ENCODE data around the gene VASH2. TPM values are rescaled to one million over a fixed set of nuclear protein-coding genes. Genes with fewer than 3 reads are reported as not detected.
"Not testable (repeated sequence)": the region's sequence is repeated elsewhere in the genome, so short reads cannot be mapped to it uniquely, and the experiment has no call there.

Gene VASH2
- total and polyA plus RNA-seq, 2 donors (not counting 1 experiment from before 2014, with no cell fraction given), result 0.06 TPM; not detected in 1

GRCh38 chr1:212962509-212962908, 12.2 kb downstream of the VASH2 start:
- Histone ChIP-seq H3K79me2 (ENCODE audit: control insufficient read depth, insufficient read depth, low read length) (no peaks in the 10 kb centered on the region), H3K36me3 (replicated peaks in 1 of 2; ENCODE audit: control extremely low read depth in 1 of 2, control insufficient read depth in 1 of 2, extremely low read depth in 1 of 2, insufficient read depth in 2 of 2, low read length in 1 of 2) (peaks cover 0 to 1% of the 10 kb centered on the region in 2 experiments), H3K4me1 (ENCODE audit: control insufficient read depth in 2 of 2, insufficient read depth in 2 of 2, low read length in 2 of 2) (peaks cover 0 to 4% of the 10 kb centered on the region in 2 donors), H2AFZ (ENCODE audit: insufficient read depth, low read depth, low read length, poor library complexity, severe bottlenecking) (no peak overlapping the region), H3K9me3 (ENCODE audit: control extremely low read depth in 1 of 3, control insufficient read depth in 2 of 3, insufficient read depth in 1 of 3, low read length in 2 of 3) (peaks cover 0 to 2% (median 0%) of the 10 kb centered on the region in 3 donors), H3K27ac (ENCODE audit: low read length in 2 of 2) (no peak overlapping the region), H3K4me3 (ENCODE audit: control extremely low read depth in 1 of 5, extremely low read depth in 1 of 5, insufficient read depth in 1 of 5, low read depth in 2 of 5, low read length in 4 of 5) (no peak overlapping the region), H4K20me1 (ENCODE audit: control insufficient read depth, insufficient read depth, low read length, poor library complexity, severe bottlenecking) (no peaks in the 10 kb centered on the region), H3K27me3 (replicated peaks in 1 of 4; ENCODE audit: control extremely low read depth in 1 of 4, control insufficient read depth in 3 of 4, insufficient read depth in 4 of 4, low read length in 3 of 4) (no peaks in the 10 kb centered on the region), H3K4me2 (replicated peaks; ENCODE audit: low read depth, low read length, poor library complexity, severe bottlenecking) (no peak overlapping the region), H3K9ac (ENCODE audit: low read length) (no peak overlapping the region)
- Mint-ChIP-seq H3K27ac (no peak overlapping the region), H3K27me3 (peaks cover 3% of the 10 kb centered on the region), H3K9me3 (ENCODE audit: insufficient read depth) (no peaks in the 10 kb centered on the region), H3K4me3 (no peak overlapping the region), H3K4me1 (peaks cover 2% of the 10 kb centered on the region)
- 95% methylated on average over 2 of the region's 5 CpGs for WGBS (ENCODE audit: insufficient coverage)
- POLR2A ChIA-PET, result no interaction called here
- DNase-seq (no peak), ATAC-seq (ENCODE audit: low read depth) (no peak)
- TF ChIP-seq, protein P1, sequence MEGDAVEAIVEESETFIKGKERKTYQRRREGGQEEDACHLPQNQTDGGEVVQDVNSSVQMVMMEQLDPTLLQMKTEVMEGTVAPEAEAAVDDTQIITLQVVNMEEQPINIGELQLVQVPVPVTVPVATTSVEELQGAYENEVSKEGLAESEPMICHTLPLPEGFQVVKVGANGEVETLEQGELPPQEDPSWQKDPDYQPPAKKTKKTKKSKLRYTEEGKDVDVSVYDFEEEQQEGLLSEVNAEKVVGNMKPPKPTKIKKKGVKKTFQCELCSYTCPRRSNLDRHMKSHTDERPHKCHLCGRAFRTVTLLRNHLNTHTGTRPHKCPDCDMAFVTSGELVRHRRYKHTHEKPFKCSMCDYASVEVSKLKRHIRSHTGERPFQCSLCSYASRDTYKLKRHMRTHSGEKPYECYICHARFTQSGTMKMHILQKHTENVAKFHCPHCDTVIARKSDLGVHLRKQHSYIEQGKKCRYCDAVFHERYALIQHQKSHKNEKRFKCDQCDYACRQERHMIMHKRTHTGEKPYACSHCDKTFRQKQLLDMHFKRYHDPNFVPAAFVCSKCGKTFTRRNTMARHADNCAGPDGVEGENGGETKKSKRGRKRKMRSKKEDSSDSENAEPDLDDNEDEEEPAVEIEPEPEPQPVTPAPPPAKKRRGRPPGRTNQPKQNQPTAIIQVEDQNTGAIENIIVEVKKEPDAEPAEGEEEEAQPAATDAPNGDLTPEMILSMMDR (IDR thresholded peaks at IDR 0.05), result no peak
- TF ChIP-seq EZH2 (IDR thresholded peaks at IDR 0.05; ENCODE audit: borderline replicate concordance, insufficient read depth, low read depth, low read length, poor library complexity, severe bottlenecking), result no peak
- intact Hi-C loops (cut with micrococcal nuclease), result no loop called here
- CTCF ChIA-PET, result no interaction called here

DNA sequence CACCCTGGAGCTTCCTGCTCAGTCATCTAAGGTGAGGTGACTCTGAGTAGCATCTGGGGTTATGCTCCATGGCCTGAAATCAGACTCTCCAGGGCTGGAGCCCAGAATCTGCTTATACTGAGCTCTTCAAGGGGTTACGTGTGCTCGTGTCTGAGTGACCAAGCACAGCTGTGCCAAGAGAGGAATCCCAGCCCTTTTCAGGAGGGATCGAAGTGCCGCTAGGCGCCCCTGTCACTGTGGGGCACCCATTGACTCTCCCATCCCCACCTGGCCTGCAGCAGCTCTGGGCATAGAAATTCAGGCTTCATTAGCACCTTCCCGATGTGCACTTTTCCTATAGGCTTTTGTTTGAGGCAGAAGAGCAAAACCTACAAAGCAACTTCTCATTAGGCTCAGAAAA, 13.8 kb downstream of the VASH2 start:
- H3K9me3 ChIP-seq (ENCODE audit: control extremely low read depth in 1 of 3, control insufficient read depth in 2 of 3, insufficient read depth in 1 of 3, low read length in 2 of 3), result no peaks in the 10 kb centered on the region
- Mint-ChIP-seq H3K27me3 (peaks cover 3% of the 10 kb centered on the region), H3K27ac (no peak overlapping the region), H3K9me3 (ENCODE audit: insufficient read depth) (no peaks in the 10 kb centered on the region), H3K4me3 (no peak overlapping the region), H3K4me1 (peaks cover 2% of the 10 kb centered on the region)
- ChIA-PET CTCF (no interaction called here), POLR2A (no interaction called here)
- TF ChIP-seq, protein P1 (IDR thresholded peaks at IDR 0.05), result no peak
- TF ChIP-seq EZH2 (IDR thresholded peaks at IDR 0.05; ENCODE audit: borderline replicate concordance, insufficient read depth, low read depth, low read length, poor library complexity, severe bottlenecking), result no peak
- H3K36me3 ChIP-seq (replicated peaks in 1 of 2; ENCODE audit: control extremely low read depth in 1 of 2, control insufficient read depth in 1 of 2, extremely low read depth in 1 of 2, insufficient read depth in 2 of 2, low read length in 1 of 2), result peaks cover 0 to 1% of the 10 kb centered on the region in 2 experiments
- no peak overlapping the region for H3K27ac ChIP-seq (ENCODE audit: low read length in 2 of 2)
- no peak for ATAC-seq (ENCODE audit: low read depth)
- intact Hi-C loops (cut with micrococcal nuclease), result no loop called here
- no peaks in the 10 kb centered on the region for H3K27me3 ChIP-seq (replicated peaks in 1 of 4; ENCODE audit: control extremely low read depth in 1 of 4, control insufficient read depth in 3 of 4, insufficient read depth in 4 of 4, low read length in 3 of 4)
- H2AFZ ChIP-seq (ENCODE audit: insufficient read depth, low read depth, low read length, poor library complexity, severe bottlenecking), result no peak overlapping the region
- 94% methylated on average over 6 of the region's 6 CpGs for WGBS (ENCODE audit: insufficient coverage)
- peaks cover 0 to 4% of the 10 kb centered on the region in 2 donors for H3K4me1 ChIP-seq (ENCODE audit: control insufficient read depth in 2 of 2, insufficient read depth in 2 of 2, low read length in 2 of 2)
- no peak overlapping the region for H3K9ac ChIP-seq (ENCODE audit: low read length)
- no peaks in the 10 kb centered on the region for H3K79me2 ChIP-seq (ENCODE audit: control insufficient read depth, insufficient read depth, low read length)
- DNase-seq, result no peak
- H3K4me2 ChIP-seq (replicated peaks; ENCODE audit: low read depth, low read length, poor library complexity, severe bottlenecking), result no peak overlapping the region
- no peak overlapping the region for H3K4me3 ChIP-seq (ENCODE audit: control extremely low read depth in 1 of 5, extremely low read depth in 1 of 5, insufficient read depth in 1 of 5, low read depth in 2 of 5, low read length in 4 of 5)
- no peaks in the 10 kb centered on the region for H4K20me1 ChIP-seq (ENCODE audit: control insufficient read depth, insufficient read depth, low read length, poor library complexity, severe bottlenecking)

DNA sequence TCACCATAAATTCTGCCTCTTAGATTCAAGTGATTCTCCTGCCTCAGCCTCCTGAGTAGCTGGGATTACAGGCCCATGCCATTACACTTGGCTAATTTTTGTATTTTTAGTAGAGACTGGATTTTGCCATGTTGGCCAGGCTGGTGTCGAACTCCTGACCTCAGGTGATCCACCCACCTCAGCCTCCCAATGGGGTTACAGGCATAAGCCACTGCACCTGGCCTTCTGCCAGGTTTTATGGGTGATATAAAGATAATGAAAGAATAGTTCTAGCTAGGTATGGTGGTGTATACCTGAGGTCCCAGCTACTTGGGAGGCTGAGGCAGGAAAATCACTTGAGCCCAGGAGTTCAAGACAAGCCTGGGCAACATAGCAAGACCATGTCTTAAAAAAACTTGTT, 14.7 kb downstream of the VASH2 start:
- H3K4me2 ChIP-seq (replicated peaks; ENCODE audit: low read depth, low read length, poor library complexity, severe bottlenecking); H3K4me3 Mint-ChIP-seq; H3K27ac Mint-ChIP-seq; H2AFZ ChIP-seq (ENCODE audit: insufficient read depth, low read depth, low read length, poor library complexity, severe bottlenecking); H3K4me3 ChIP-seq (ENCODE audit: control extremely low read depth in 1 of 5, extremely low read depth in 1 of 5, insufficient read depth in 1 of 5, low read depth in 2 of 5, low read length in 4 of 5); H3K9me3 ChIP-seq (ENCODE audit: control extremely low read depth in 1 of 3, control insufficient read depth in 2 of 3, insufficient read depth in 1 of 3, low read length in 2 of 3); H4K20me1 ChIP-seq (ENCODE audit: control insufficient read depth, insufficient read depth, low read length, poor library complexity, severe bottlenecking); H3K36me3 ChIP-seq (replicated peaks in 1 of 2; ENCODE audit: control extremely low read depth in 1 of 2, control insufficient read depth in 1 of 2, extremely low read depth in 1 of 2, insufficient read depth in 2 of 2, low read length in 1 of 2); H3K4me1 Mint-ChIP-seq; H3K27me3 ChIP-seq (replicated peaks in 1 of 4; ENCODE audit: control extremely low read depth in 1 of 4, control insufficient read depth in 3 of 4, insufficient read depth in 4 of 4, low read length in 3 of 4); H3K27me3 Mint-ChIP-seq; H3K4me1 ChIP-seq (ENCODE audit: control insufficient read depth in 2 of 2, insufficient read depth in 2 of 2, low read length in 2 of 2); H3K9me3 Mint-ChIP-seq (ENCODE audit: insufficient read depth); H3K9ac ChIP-seq (ENCODE audit: low read length); intact Hi-C loops (cut with micrococcal nuclease); DNase-seq; POLR2A ChIA-PET; ATAC-seq (ENCODE audit: low read depth); H3K79me2 ChIP-seq (ENCODE audit: control insufficient read depth, insufficient read depth, low read length); H3K27ac ChIP-seq (ENCODE audit: low read length in 2 of 2): not testable (repeated sequence)
- WGBS (ENCODE audit: insufficient coverage), result no CpG with 5 or more reads among the region's 1 CpG
- CTCF ChIA-PET, result interaction anchor here (1.5 kb wide), 1 partner anchor 30 kb away, joined by 3 read pairs; no protein-coding TSS in a partner anchor

Data from B cell (primary cell).